Bronchial epithelial cell (primary cell): ENCODE results near the gene AQP1. TPM values are rescaled to one million over a fixed set of nuclear protein-coding genes. Genes with fewer than 3 reads are reported as not detected.
A peak's percentile ranks its signal among the peaks of the same experiment; 100 is the strongest.

Experiments
- DNase-seq: peaks from one replicate; pipeline ENCODE4 v3.0.0-alpha.2; 2010; ENCODE audit warnings: low read depth
- FAIRE-seq: peaks from 2 replicates; lab custom pipeline; 2011; peaks lifted over from hg19 to GRCh38; lab: Jason Lieb, UNC
- H3K27me3 ChIP-seq: 2 replicates; pipeline ENCODE4 v1.5.1; 2011; ENCODE audit warnings: low read length; ENCODE audit not compliant: control insufficient read depth, insufficient read depth
- H3K36me3 ChIP-seq: 2 replicates; pipeline ENCODE4 v1.5.1; 2011; ENCODE audit warnings: low read length; ENCODE audit not compliant: control insufficient read depth, insufficient read depth
- H3K4me3 ChIP-seq: 2 replicates; pipeline ENCODE4 v1.5.1; 2011; ENCODE audit warnings: mild to moderate bottlenecking, low read depth, low read length, control low read depth
- CTCF ChIP-seq: IDR thresholded peaks from 2 replicates; pipeline ENCODE4 v1.5.1; 2011; ENCODE audit warnings: mild to moderate bottlenecking, moderate library complexity, low read length, control low read depth, inconsistent platforms; ENCODE audit not compliant: insufficient read depth, severe bottlenecking
- total RNA-seq: library from RNA; depleted of rRNA; stranded (reverse); fragments of >200 nt; gene quantifications from 2 replicates; pipeline ENCODE4 v1.2.1, GENCODE V29; 2014

AQP1 gene
- total RNA-seq: under 0.01 TPM in 1 of 2 replicates, not detected in the other

- no peak for TF ChIP-seq CTCF
- DNase-seq (no peak), FAIRE-seq (no peak)
- no peak within 1 kb of the TSS for H3K4me3 ChIP-seq
- peaks cover 4% of the 10 kb centered on the region for H3K27me3 ChIP-seq
- no peaks in the 10 kb centered on the region for H3K36me3 ChIP-seq
Observed at GRCh38 chr7:30911561-30911969, at the start of gene AQP1. AQP1 (plus strand) TSS chr7:30911853; CDS start chr7:30911910, 57 bp downstream.

GRCh38 chr7:30862995-30863705, 48.5 kb upstream of the AQP1 start:
- Histone ChIP-seq H3K36me3 (no peaks in the 10 kb centered on the region), H3K4me3 (no peak overlapping the region), H3K27me3 (no peaks in the 10 kb centered on the region)
- FAIRE-seq: no peak
- TF ChIP-seq CTCF: no peak
- DNase-seq: no peak

GRCh38 chr7:30863706-30864035, 48.0 kb upstream of the AQP1 start:
- Histone ChIP-seq H3K4me3 (no peak overlapping the region), H3K27me3 (peaks cover 2% of the 10 kb centered on the region), H3K36me3 (no peaks in the 10 kb centered on the region)
- FAIRE-seq (no peak), DNase-seq (no peak)
- no peak for TF ChIP-seq CTCF

GRCh38 chr7:30864101-30864500, 47.6 kb upstream of the AQP1 start:
- DNase-seq (no peak), FAIRE-seq (no peak)
- no peaks in the 10 kb centered on the region for H3K36me3 ChIP-seq
- TF ChIP-seq CTCF: no peak
- H3K4me3 ChIP-seq: no peak overlapping the region
- H3K27me3 ChIP-seq: peaks cover 2% of the 10 kb centered on the region

- H3K36me3 ChIP-seq: no peaks in the 10 kb centered on the region
- no peak for DNase-seq
- FAIRE-seq: peak; percentile 47
- no peak for TF ChIP-seq CTCF
- peaks cover 2% of the 10 kb centered on the region for H3K27me3 ChIP-seq
- H3K4me3 ChIP-seq: no peak overlapping the region
Observed at GRCh38 chr7:30865076-30865475, 46.6 kb upstream of the AQP1 start.

- Histone ChIP-seq H3K4me3 (no peak overlapping the region), H3K36me3 (no peaks in the 10 kb centered on the region), H3K27me3 (peaks cover 2% of the 10 kb centered on the region)
- no peak for TF ChIP-seq CTCF
- DNase-seq (no peak), FAIRE-seq (no peak)
Observed at GRCh38 chr7:30865821-30866220, 45.8 kb upstream of the AQP1 start.
